HG03558 (cell line): Measurements from ENCODE around the gene SPN.
"Not testable (repeated sequence)": the region's sequence is repeated elsewhere in the genome, so short reads cannot be mapped to it uniquely, and the experiment has no call there.

ENCODE experiments used
- ATAC-seq: cut with Tn5 transposase; IDR thresholded peaks from one replicate; pipeline ENCODE4 v1.9.1; 2021; ENCODE audit warnings: moderate number of reproducible peaks; ENCODE audit not compliant: unreplicated experiment; ENCODE audit errors: extremely low read depth

SPN gene

GRCh38 chr16:29663016-29663806, at the start of gene SPN:
Gene SPN (plus strand): TSS chr16:29663247. CDS start chr16:29663729, 482 bp downstream.
- ATAC-seq: no peak

GRCh38 chr16:29613307-29614057, 49.6 kb upstream of the SPN start:
- ATAC-seq: not testable (repeated sequence)

- not testable (repeated sequence) for ATAC-seq
Measured at GRCh38 chr16:29614691-29615314, 48.2 kb upstream of the SPN start.

GRCh38 chr16:29616127-29616526, 46.9 kb upstream of the SPN start:
- not testable (repeated sequence) for ATAC-seq

GRCh38 chr16:29620591-29620990, 42.5 kb upstream of the SPN start:
- not testable (repeated sequence) for ATAC-seq

- not testable (repeated sequence) for ATAC-seq
Measured at GRCh38 chr16:29622738-29623137, 40.3 kb upstream of the SPN start.

GRCh38 chr16:29623253-29623652, 39.8 kb upstream of the SPN start:
- ATAC-seq: not testable (repeated sequence)

GRCh38 chr16:29625114-29625513, 37.9 kb upstream of the SPN start:
- not testable (repeated sequence) for ATAC-seq

- not testable (repeated sequence) for ATAC-seq
Measured at GRCh38 chr16:29626778-29627331, 36.2 kb upstream of the SPN start.

GRCh38 chr16:29627661-29628075, 35.4 kb upstream of the SPN start:
- ATAC-seq: not testable (repeated sequence)

- not testable (repeated sequence) for ATAC-seq
Measured at GRCh38 chr16:29628707-29629106, 34.3 kb upstream of the SPN start.

- not testable (repeated sequence) for ATAC-seq
Measured at GRCh38 chr16:29629318-29629717, 33.7 kb upstream of the SPN start.

GRCh38 chr16:29631658-29632057, 31.4 kb upstream of the SPN start:
- ATAC-seq: not testable (repeated sequence)

- not testable (repeated sequence) for ATAC-seq
Measured at GRCh38 chr16:29635902-29636301, 27.1 kb upstream of the SPN start.

- not testable (repeated sequence) for ATAC-seq
Measured at GRCh38 chr16:29636368-29636767, 26.7 kb upstream of the SPN start.

GRCh38 chr16:29638751-29639150, 24.3 kb upstream of the SPN start:
- ATAC-seq: not testable (repeated sequence)

GRCh38 chr16:29641561-29641960, 21.5 kb upstream of the SPN start:
- no peak for ATAC-seq

GRCh38 chr16:29643596-29643995, 19.5 kb upstream of the SPN start:
- no peak for ATAC-seq

GRCh38 chr16:29644338-29644857, 18.6 kb upstream of the SPN start:
- no peak for ATAC-seq

GRCh38 chr16:29644973-29645693, 17.9 kb upstream of the SPN start:
- no peak for ATAC-seq
